Gastrocnemius medialis (tissue), 4 donors: ENCODE results near the gene AAMDC. TPM values are rescaled to one million over a fixed set of nuclear protein-coding genes. Genes with fewer than 3 reads are reported as not detected.
"Not testable (repeated sequence)": the region's sequence is repeated elsewhere in the genome, so short reads cannot be mapped to it uniquely, and the experiment has no call there.

ENCODE experiments used
- ATAC-seq, 2 donors: fragments of 150-250 bp; one replicate each; pipeline ENCODE4 v1.9.1; 2016
- DNase-seq, 2 donors: peaks; one replicate each; pipeline ENCODE4 v3.0.0-alpha.2; 2019
- H3K27ac ChIP-seq, 4 donors: fragments of 200-600 bp; sonication (generic); 1 replicate in 1 of 4; 2 replicates in 3 of 4; pipeline ENCODE4 v1.5.1; 2016 to 2018; ENCODE audit warnings: mild to moderate bottlenecking in 2 of 4, moderate library complexity in 1 of 4
- H3K27me3 ChIP-seq, 3 donors: fragments of 200-600 bp; sonication (generic) in 2 of 3; 1 replicate in 1 of 3; 2 replicates in 2 of 3; pipeline versions ENCODE4 v1.5.1 to v1.6.0; 2016 to 2019; ENCODE audit warnings: mild to moderate bottlenecking in 1 of 3, moderate library complexity in 1 of 3
- H3K36me3 ChIP-seq, 2 donors: fragments of 200-600 bp; sonication (generic) in 1 of 2; one replicate each; pipeline ENCODE4 v1.5.1; 2017 to 2018
- H3K4me1 ChIP-seq, 2 donors: fragments of 200-600 bp; sonication (generic) in 1 of 2; one replicate each; pipeline ENCODE4 v1.5.1; 2016 to 2017; ENCODE audit warnings: mild to moderate bottlenecking in 2 of 2
- H3K4me3 ChIP-seq, 4 donors: fragments of 200-600 bp; sonication (generic) in 3 of 4; 1 replicate in 1 of 4; 2 replicates in 3 of 4; pipeline ENCODE4 v1.5.1; 2016 to 2019; ENCODE audit warnings: mild to moderate bottlenecking in 2 of 4
- H3K9me3 ChIP-seq, 3 donors: fragments of 200-600 bp; sonication (generic) in 2 of 3; 1 replicate in 1 of 3; 2 replicates in 2 of 3; pipeline ENCODE4 v1.5.1; 2016 to 2019
- POLR2A ChIP-seq, 2 donors: fragments of 450-650 bp; IDR thresholded peaks; one replicate each; pipeline ENCODE4 v1.6.1; 2017; ENCODE audit warnings: antibody characterized with exemption in 2 of 2, mild to moderate bottlenecking in 2 of 2, moderate library complexity in 2 of 2
- in situ Hi-C, 4 donors: fragments of 200-750 bp; cut with MboI; loops; one replicate each; pipeline versions ENCODE4 v1.15.0 to v1.8.0; 2017; ENCODE audit warnings: low sequenced_read_pairs in 4 of 4
- intact Hi-C: fragments of 100-400 bp; cut with DNase I; formaldehyde crosslinking; loops from one replicate; pipeline ENCODE4 v1.15.1; 2023; ENCODE audit warnings: low total_unique reads
- total RNA-seq, 4 donors: library from RNA; depleted of rRNA; stranded (reverse); fragments of >200 nt; gene quantifications; one replicate each; pipeline versions ENCODE4 v1.1.0 to v1.2.3, GENCODE V29; 2016
- TF ChIP-seq, protein P1 (sequence below), 5 experiments: fragments of 450-650 bp in 3 of 5; fragments of 200-600 bp in 2 of 5; sonication (generic) in 2 of 5; IDR thresholded peaks in 4 of 5; conservative IDR thresholded peaks in 1 of 5; 1 replicate in 4 of 5; 2 replicates in 1 of 5; pipeline ENCODE4 v1.5.1; 2016 to 2019; ENCODE audit warnings: antibody characterized with exemption in 5 of 5, mild to moderate bottlenecking in 3 of 5, moderate library complexity in 3 of 5

AAMDC gene
- total RNA-seq, 4 donors from 2014 or later = 32.4 to 70.3 (median 48.3) TPM

DNA sequence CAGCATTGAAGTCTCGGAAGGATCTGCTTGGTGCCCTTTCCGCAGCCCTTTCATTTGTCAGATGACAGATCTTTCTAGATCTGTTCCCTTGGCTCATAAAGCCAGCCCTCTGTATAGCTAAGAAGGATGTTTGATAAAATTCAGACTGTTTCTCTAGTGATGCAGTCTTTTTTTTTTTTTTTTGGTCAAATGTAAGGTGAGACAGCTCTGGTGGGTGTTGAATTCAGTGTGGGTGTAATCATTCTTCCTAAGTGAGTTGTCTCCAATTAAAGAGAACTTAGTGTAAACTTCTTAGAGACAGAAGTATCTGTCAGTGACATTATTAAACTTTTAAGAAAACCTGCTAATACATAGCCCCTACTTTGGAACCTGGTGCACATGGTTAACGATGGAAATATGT is 53.3 kb downstream of the AAMDC start:
- no peak for DNase-seq
- TF ChIP-seq POLR2A (IDR thresholded peaks at IDR 0.05) = no peak
- TF ChIP-seq, protein P1, sequence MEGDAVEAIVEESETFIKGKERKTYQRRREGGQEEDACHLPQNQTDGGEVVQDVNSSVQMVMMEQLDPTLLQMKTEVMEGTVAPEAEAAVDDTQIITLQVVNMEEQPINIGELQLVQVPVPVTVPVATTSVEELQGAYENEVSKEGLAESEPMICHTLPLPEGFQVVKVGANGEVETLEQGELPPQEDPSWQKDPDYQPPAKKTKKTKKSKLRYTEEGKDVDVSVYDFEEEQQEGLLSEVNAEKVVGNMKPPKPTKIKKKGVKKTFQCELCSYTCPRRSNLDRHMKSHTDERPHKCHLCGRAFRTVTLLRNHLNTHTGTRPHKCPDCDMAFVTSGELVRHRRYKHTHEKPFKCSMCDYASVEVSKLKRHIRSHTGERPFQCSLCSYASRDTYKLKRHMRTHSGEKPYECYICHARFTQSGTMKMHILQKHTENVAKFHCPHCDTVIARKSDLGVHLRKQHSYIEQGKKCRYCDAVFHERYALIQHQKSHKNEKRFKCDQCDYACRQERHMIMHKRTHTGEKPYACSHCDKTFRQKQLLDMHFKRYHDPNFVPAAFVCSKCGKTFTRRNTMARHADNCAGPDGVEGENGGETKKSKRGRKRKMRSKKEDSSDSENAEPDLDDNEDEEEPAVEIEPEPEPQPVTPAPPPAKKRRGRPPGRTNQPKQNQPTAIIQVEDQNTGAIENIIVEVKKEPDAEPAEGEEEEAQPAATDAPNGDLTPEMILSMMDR (IDR thresholded peaks at IDR 0.05 in 4 of 5, conservative IDR thresholded peaks at IDR 0.05 in 1 of 5) = no peak
- intact Hi-C loops = no loop called here
- no peak for ATAC-seq
- Histone ChIP-seq H3K36me3 (peaks cover 0 to 16% of the 10 kb centered on the region in 2 donors), H3K4me3 (no peak overlapping the region), H3K9me3 (no peaks in the 10 kb centered on the region), H3K27me3 (no peaks in the 10 kb centered on the region), H3K4me1 (peaks cover 0 to 5% of the 10 kb centered on the region in 2 donors), H3K27ac (no peak overlapping the region)
- in situ Hi-C loops = no loop called here

DNA sequence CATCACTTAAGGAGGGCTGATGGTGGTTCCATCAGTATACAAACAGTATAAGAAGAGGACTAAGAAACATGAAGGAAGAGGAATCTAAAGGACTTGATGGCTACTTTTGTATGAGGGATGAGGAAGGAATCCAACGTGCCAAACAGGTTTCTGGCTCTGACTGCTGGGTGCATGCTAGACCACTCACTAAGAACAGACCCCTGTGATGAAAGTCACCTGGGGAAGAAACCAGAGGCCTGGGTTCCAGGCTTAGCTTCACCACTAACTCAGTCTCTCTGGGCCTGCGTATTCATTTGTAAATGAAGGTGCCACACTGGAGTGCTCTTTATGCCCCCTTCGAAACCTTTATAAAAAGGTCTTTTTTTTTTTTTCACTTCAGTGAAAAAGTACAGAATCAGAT is 55.1 kb downstream of the AAMDC start:
- no peak for ATAC-seq
- no peaks in the 10 kb centered on the region for H3K9me3 ChIP-seq
- H3K27me3 ChIP-seq = no peaks in the 10 kb centered on the region
- no peak overlapping the region for H3K27ac ChIP-seq
- H3K36me3 ChIP-seq = peaks cover 0 to 9% of the 10 kb centered on the region in 2 donors
- no peak for DNase-seq
- intact Hi-C loops = no loop called here
- in situ Hi-C loops = no loop called here
- H3K4me1 ChIP-seq = peaks cover 0 to 5% of the 10 kb centered on the region in 2 donors
- no peak overlapping the region for H3K4me3 ChIP-seq
- TF ChIP-seq POLR2A (IDR thresholded peaks at IDR 0.05) = no peak
- TF ChIP-seq, protein P1 (IDR thresholded peaks at IDR 0.05 in 4 of 5, conservative IDR thresholded peaks at IDR 0.05 in 1 of 5) = no peak

DNA sequence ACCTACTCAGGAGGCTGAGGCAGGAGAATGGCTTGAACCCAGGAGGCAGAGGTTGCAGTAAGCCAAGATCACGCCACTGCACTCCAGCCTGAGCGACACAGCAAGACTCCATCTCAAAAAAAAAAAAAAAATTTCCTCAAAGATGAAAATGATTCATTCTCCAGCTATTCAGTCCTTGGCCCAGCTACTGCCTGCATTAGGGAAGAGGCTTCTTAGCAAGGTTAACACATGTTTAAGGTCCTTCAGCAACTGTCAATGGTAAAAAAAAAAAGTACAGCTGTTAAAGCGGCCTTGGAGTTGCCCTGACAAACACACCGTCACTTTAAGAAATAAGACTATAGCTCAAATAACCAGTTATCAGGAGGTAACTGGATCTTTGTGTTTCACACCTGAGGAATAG is 57.3 kb downstream of the AAMDC start:
- H3K4me3 ChIP-seq, H3K27me3 ChIP-seq, H3K4me1 ChIP-seq, DNase-seq, intact Hi-C loops, H3K9me3 ChIP-seq, in situ Hi-C loops, H3K36me3 ChIP-seq: not testable (repeated sequence)
- peak in 1 of 2 donors; percentile 65 for ATAC-seq
- H3K27ac ChIP-seq = peak overlapping the region in 1 of 4 donors; percentile 14

DNA sequence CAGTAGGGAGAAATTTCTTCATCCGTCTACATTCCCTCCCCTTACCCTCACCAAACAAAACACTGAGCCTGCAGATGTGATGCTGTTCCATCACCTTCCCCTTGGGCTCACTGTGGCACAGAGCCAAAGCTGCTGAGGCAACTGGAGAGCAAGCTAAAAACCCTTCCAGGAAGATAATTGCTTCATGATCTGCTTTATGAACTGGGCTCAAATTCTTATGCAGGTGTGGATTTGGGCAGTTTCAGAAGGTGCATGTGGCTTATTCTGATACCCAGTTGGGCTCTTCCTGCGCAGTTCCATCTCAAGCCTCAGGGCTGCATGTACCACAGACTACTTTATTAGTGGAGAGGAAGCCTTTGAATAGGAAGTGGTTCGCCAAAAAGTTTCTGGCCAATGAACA is 58.3 kb downstream of the AAMDC start:
- intact Hi-C loops (no loop called here), in situ Hi-C loops (no loop called here)
- Histone ChIP-seq H3K4me3 (no peak overlapping the region), H3K4me1 (no peaks in the 10 kb centered on the region), H3K27me3 (no peaks in the 10 kb centered on the region), H3K27ac (no peak overlapping the region), H3K9me3 (no peaks in the 10 kb centered on the region), H3K36me3 (peaks cover 0 to 19% of the 10 kb centered on the region in 2 donors)
- DNase-seq = peak; percentile 30 to 52
- TF ChIP-seq, protein P1 (IDR thresholded peaks at IDR 0.05 in 4 of 5, conservative IDR thresholded peaks at IDR 0.05 in 1 of 5) = no peak
- no peak for TF ChIP-seq POLR2A (IDR thresholded peaks at IDR 0.05)
- peak in 1 of 2 donors; percentile 44 for ATAC-seq

DNA sequence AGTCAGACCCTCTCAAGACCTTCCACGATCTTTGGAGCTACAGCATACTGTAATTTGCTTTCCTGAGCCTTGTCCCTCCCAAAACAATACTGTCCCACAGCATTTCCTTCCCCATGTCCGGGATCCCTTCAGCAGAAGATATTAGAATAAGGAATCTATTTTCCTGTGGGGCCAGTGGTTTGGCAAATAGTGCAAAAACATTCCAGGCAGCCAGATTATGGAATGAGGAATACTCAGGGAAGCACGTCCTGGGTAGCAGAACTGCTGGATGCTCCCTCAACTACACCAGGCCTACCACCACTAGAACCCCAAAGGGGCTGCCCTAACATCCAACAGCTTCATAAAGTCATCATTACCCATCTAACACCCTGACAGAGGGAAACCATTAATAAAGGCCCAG is 61.5 kb downstream of the AAMDC start:
- H3K27ac ChIP-seq = no peak overlapping the region
- H3K4me1 ChIP-seq = no peaks in the 10 kb centered on the region
- no peak for DNase-seq
- intact Hi-C loops (no loop called here), in situ Hi-C loops (no loop called here)
- TF ChIP-seq, protein P1 (IDR thresholded peaks at IDR 0.05 in 4 of 5, conservative IDR thresholded peaks at IDR 0.05 in 1 of 5) = no peak
- no peak for TF ChIP-seq POLR2A (IDR thresholded peaks at IDR 0.05)
- no peak overlapping the region for H3K4me3 ChIP-seq
- H3K36me3 ChIP-seq = peaks cover 0 to 34% of the 10 kb centered on the region in 2 donors
- no peaks in the 10 kb centered on the region for H3K9me3 ChIP-seq
- no peak for ATAC-seq
- no peaks in the 10 kb centered on the region for H3K27me3 ChIP-seq
